ENCODE measurements around the gene C2CD4C.

The C2CD4C gene

DNA sequence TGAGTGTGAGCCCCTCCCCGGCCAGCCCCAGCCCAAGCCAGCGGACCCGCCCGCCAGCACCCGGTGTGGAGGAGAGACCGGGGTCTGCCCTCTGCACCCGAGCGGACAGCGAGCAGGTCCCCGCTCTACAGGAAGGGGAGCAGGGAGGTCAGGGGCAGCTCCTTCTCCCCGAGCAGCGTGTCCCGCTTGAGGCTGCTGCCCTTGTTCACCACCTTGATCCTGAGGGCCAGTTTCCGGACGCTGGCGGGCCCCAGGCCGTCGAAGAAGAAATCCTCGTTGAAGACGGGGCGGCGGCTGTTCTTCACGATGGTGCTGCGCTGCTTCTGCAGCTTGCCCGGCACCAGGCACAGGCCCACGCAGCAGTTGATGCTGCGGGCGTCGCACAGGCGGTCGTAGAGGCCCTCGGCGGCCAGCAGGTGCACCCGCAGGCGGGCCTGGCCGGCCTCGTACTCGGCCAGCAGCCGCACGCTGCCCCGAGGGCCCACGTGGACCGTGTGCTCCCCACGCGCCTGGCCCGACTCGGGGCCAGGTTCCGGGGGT, 1.9 kb downstream of the C2CD4C start:
- no peak for TF ChIP-seq CTCF (IDR thresholded peaks at IDR 0.05; ENCODE audit: insufficient read depth, missing control alignments)
- FAIRE-seq, result no peak
- peak; percentile 28 for DNase-seq (ENCODE audit: insufficient read length, low spot score)

DNA sequence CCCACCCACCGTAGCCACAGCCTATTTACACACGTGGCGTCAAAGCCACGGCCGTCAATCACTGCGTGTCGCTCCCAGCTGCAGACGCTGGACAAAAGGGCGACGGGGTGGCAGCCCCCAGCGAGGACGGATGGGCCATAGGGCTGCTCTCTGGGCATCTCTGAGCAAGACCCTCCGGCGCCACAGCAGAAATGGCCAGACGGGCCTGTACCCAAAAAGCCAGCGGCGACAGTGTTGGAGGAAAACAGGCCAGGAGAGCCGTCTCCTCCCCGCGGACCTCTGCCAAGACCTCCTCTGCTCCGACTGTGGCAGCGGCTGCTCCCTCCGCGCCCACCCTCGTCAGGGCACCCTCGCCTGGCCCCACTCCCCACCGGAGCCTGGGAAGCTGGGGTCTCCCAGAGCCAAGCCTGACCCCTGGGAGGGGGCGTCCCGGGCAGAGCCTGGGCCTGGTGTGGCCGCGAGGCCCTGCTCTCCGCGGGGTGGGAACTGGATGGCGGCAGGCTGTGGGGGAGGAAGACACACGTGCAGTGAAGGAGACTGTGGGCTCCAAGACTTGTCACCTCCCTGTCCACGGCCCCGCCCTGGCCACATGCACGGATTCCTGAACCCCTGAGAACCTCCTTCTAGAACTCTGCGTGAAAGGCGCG, 2.7 kb downstream of the C2CD4C start:
- peak; percentile 21 for DNase-seq (ENCODE audit: insufficient read length, low spot score)

GRCh38 chr19:405121-405965, 3.6 kb downstream of the C2CD4C start:
- DNase-seq (ENCODE audit: insufficient read length, low spot score) (peak; percentile 26), FAIRE-seq (no peak)
- TF ChIP-seq CTCF (IDR thresholded peaks at IDR 0.05; ENCODE audit: insufficient read depth, missing control alignments), result no peak

More for the DNA sequence above, 2.7 kb downstream of the C2CD4C start:
- TF ChIP-seq CTCF (IDR thresholded peaks at IDR 0.05; ENCODE audit: insufficient read depth, missing control alignments), result no peak
- no peak for FAIRE-seq

GRCh38 chr19:403221-404027, 5.5 kb downstream of the C2CD4C start:
- FAIRE-seq (no peak), DNase-seq (ENCODE audit: insufficient read length, low spot score) (peak; percentile 20)
- no peak for TF ChIP-seq CTCF (IDR thresholded peaks at IDR 0.05; ENCODE audit: insufficient read depth, missing control alignments)

DNA sequence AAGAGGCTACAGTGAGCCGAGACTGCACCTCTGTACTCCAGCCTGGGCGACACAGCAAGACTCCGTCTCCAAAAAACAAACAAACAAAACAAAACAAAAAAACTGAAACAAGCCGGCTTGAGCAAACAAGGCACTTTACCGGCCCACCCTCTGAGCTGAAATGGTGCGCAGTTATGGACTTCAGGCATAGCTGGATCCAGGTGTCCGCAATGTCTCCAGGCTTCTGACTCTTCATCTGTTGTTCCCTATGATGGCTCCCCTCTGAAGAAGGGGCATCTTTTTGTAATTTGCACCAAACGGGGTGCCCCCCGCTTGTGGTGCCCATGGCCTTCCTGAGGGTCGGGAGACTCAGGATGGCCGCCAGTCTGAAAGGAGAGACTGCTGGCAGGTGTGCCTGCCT, 6.2 kb downstream of the C2CD4C start:
- TF ChIP-seq CTCF (IDR thresholded peaks at IDR 0.05; ENCODE audit: insufficient read depth, missing control alignments), result no peak
- no peak for DNase-seq (ENCODE audit: insufficient read length, low spot score)
- no peak for FAIRE-seq

DNA sequence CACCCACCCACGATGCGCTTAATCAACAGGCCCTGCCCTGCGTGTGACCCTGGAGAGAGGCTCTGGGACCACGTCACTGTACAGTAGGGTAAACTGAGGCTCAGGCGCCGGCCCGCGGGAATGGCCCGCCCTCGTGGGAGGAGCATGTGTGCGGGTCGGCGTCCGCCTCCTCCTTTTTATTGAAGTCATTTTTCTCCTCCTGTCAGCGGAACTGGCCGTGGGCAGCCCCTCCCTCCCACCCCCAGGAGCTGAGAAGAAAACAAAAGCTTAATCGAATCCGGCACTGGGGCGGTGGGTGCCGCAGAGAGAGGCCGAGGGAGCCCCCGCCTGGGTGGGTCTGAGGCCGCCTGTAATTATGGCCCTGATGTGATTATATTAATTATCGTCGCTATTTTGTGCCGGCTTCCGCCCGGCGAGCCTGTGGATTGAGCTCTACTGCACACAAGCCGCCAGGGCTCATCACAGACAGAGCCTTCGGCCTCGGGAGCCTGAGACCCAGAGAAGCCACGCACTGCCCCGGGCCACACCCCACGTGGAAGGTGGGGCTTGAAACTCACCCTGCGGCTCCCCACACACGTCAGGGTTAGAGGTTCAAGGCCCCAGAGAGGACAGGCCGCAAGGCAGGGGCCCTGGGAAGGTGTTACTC, 7.0 kb downstream of the C2CD4C start:
- TF ChIP-seq CTCF (IDR thresholded peaks at IDR 0.05; ENCODE audit: insufficient read depth, missing control alignments), result no peak
- no peak for DNase-seq (ENCODE audit: insufficient read length, low spot score)
- FAIRE-seq, result no peak

Data from D721Med (cell line).